Transverse colon (tissue), 4 donors: Measurements from ENCODE around the gene NBPF1. TPM values are rescaled to one million over a fixed set of nuclear protein-coding genes. Genes with fewer than 3 reads are reported as not detected.
"Not testable (repeated sequence)": the region's sequence is repeated elsewhere in the genome, so short reads cannot be mapped to it uniquely, and the experiment has no call there.

Experiments
- DNase-seq: peaks from one replicate; pipeline ENCODE4 v3.0.0-alpha.2; 2019
- H3K27ac ChIP-seq, 4 donors: fragments of 200-600 bp; sonication (generic); 2 replicates each; pipeline ENCODE4 v1.5.1; 2016 to 2018; ENCODE audit warnings: inconsistent platforms in 4 of 4
- H3K27me3 ChIP-seq: fragments of 200-600 bp; sonication (generic); 2 replicates; pipeline ENCODE4 v1.5.1; 2017; ENCODE audit warnings: inconsistent platforms
- H3K36me3 ChIP-seq, 4 donors: fragments of 200-600 bp; sonication (generic); 2 replicates each; pipeline ENCODE4 v1.5.1; 2017 to 2019; ENCODE audit warnings: inconsistent platforms in 4 of 4
- H3K4me1 ChIP-seq, 4 donors: fragments of 200-600 bp; sonication (generic); 2 replicates each; pipeline ENCODE4 v1.5.1; 2017 to 2020; ENCODE audit warnings: inconsistent platforms in 4 of 4
- H3K4me3 ChIP-seq, 4 donors: fragments of 200-600 bp; sonication (generic); 1 replicate in 1 of 4; 2 replicates in 3 of 4; pipeline versions ENCODE4 v1.5.1 to v1.6.1; 2017 to 2019; ENCODE audit warnings: inconsistent platforms in 4 of 4
- H3K9me3 ChIP-seq, 2 donors: fragments of 200-600 bp; sonication (generic); 2 replicates each; pipeline ENCODE4 v1.5.1; 2017 to 2019; ENCODE audit warnings: inconsistent platforms in 2 of 2
- EP300 ChIP-seq: sonication (generic); formaldehyde crosslinking; IDR thresholded peaks from one replicate; pipeline ENCODE4 v1.6.1; 2017; ENCODE audit warnings: antibody characterized with exemption, low read depth
- POLR2A ChIP-seq: fragments of 450-650 bp; IDR thresholded peaks from one replicate; pipeline ENCODE4 v1.6.1; 2016; ENCODE audit warnings: antibody characterized with exemption, mild to moderate bottlenecking, moderate library complexity
- POLR2AphosphoS5 ChIP-seq, 3 donors: sonication (generic); formaldehyde crosslinking; IDR thresholded peaks; one replicate each; pipeline ENCODE4 v1.6.1; 2016; ENCODE audit warnings: antibody characterized with exemption in 3 of 3
- WGBS, 2 donors: methylation state at CpG; one replicate each; pipeline ENCODE4 v1.1.5; 2018; ENCODE audit warnings: low coverage in 1 of 2; 5-methylcytosine and 5-hydroxymethylcytosine counted together
- in situ Hi-C, 4 donors: fragments of 200-750 bp; cut with MboI; loops; one replicate each; pipeline versions ENCODE4 v1.15.0 to v1.15.1; 2017; ENCODE audit warnings: low sequenced_read_pairs in 3 of 4, low pct_ligation_motif_present in 1 of 4, low pct_unique_long_range_greater_than_20kb in 1 of 4
- intact Hi-C: fragments of 100-400 bp; cut with DNase I; formaldehyde crosslinking; loops from one replicate; pipeline ENCODE4 v1.15.1; 2023; ENCODE audit warnings: low total_unique reads
- total RNA-seq, 4 donors: library from RNA; depleted of rRNA; stranded (reverse); fragments of >200 nt; gene quantifications; one replicate each; pipeline ENCODE4 v1.1.0, GENCODE V29; 2016
- TF ChIP-seq, protein P1 (sequence below), 5 experiments: fragments of 200-600 bp in 3 of 5; fragments of 450-650 bp in 2 of 5; sonication (generic) in 3 of 5; IDR thresholded peaks; 1 replicate in 2 of 5; 2 replicates in 3 of 5; pipeline ENCODE4 v1.5.1; 2016 to 2017; ENCODE audit warnings: antibody characterized with exemption in 5 of 5, inconsistent platforms in 3 of 5, mild to moderate bottlenecking in 2 of 5, moderate library complexity in 1 of 5

NBPF1 gene
- total RNA-seq, 4 donors from 2014 or later, result 70.1 to 178 (median 148) TPM

DNA sequence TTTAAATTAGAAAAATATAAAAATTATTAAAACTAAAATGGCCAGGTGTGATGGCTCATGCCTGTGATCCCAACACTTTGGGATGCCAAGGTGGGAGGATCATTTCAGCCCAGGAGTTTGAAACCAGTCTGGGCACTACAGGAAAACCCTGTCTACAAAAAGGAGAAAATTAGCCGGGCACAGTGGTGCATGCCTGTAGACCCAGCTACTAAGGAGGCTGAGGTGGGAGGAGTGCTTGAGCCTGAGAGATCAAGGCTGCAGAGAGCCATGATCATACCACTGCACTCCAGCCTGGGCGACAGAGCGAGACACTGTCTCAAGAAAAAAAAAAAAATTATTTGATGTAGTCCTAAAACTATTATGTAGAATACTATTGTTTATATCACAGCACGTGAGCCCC, 3.6 kb downstream of the NBPF1 start:
- intact Hi-C loops, H3K4me3 ChIP-seq, H3K27me3 ChIP-seq, H3K27ac ChIP-seq, H3K9me3 ChIP-seq, DNase-seq: not testable (repeated sequence)
- WGBS, 2 donors, result 81 to 83% methylated on average over 4 of the region's 4 CpGs
- H3K4me1 ChIP-seq, result peaks cover 18 to 36% (median 27%) of the 10 kb centered on the region in 4 donors
- in situ Hi-C loops, result loop anchor here in 2 of 4 donors (10.0 kb wide), 1 partner anchor 335 kb away; no protein-coding TSS in a partner anchor
- H3K36me3 ChIP-seq, result peaks cover 0 to 26% (median 5%) of the 10 kb centered on the region in 4 donors

DNA sequence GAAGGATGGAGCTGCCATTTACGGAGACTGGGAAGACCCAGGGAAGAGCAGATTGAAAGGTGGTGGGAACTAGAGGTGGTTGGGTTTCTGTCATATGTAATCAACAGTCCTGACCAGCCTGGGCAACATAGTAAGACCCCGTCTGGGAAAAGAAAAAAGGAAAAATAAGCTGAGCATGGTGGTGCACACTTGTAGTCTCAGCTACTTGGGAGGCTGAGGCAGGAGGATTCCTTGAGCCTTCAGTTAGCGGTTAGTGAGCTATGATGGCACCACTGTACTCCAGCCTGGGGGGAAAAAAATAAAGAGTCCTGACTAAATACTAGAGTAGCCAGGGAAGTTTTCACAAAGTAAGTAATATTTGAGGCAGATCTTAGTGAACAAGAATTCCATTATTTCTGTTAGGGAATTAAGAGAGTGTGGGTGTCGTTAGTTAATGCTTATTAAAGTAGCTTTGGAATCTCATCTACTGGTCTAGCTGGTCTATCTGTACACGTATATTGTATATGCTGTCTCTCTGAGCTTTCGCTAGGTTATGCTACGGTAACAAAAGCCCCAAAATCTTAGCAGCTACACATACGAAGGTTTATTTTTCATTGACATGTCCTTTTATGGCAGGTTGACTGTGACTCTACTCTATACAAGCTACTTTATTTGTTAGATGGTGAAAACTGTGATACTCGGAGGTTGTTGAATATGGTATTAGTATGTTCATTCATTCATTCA, 4.4 kb downstream of the NBPF1 start:
- no peaks in the 10 kb centered on the region for H3K9me3 ChIP-seq
- H3K27me3 ChIP-seq, result no peaks in the 10 kb centered on the region
- DNase-seq, result no peak
- H3K4me3 ChIP-seq, result no peak overlapping the region
- in situ Hi-C loops, result no loop called here
- 91 to 92% methylated on average over 9 of the region's 9 CpGs for WGBS, 2 donors
- intact Hi-C loops, result no loop called here
- no peak for TF ChIP-seq EP300
- TF ChIP-seq POLR2A, result no peak
- TF ChIP-seq, protein P1, sequence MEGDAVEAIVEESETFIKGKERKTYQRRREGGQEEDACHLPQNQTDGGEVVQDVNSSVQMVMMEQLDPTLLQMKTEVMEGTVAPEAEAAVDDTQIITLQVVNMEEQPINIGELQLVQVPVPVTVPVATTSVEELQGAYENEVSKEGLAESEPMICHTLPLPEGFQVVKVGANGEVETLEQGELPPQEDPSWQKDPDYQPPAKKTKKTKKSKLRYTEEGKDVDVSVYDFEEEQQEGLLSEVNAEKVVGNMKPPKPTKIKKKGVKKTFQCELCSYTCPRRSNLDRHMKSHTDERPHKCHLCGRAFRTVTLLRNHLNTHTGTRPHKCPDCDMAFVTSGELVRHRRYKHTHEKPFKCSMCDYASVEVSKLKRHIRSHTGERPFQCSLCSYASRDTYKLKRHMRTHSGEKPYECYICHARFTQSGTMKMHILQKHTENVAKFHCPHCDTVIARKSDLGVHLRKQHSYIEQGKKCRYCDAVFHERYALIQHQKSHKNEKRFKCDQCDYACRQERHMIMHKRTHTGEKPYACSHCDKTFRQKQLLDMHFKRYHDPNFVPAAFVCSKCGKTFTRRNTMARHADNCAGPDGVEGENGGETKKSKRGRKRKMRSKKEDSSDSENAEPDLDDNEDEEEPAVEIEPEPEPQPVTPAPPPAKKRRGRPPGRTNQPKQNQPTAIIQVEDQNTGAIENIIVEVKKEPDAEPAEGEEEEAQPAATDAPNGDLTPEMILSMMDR (IDR thresholded peaks at IDR 0.05), result no peak
- no peak for TF ChIP-seq POLR2AphosphoS5 (IDR thresholded peaks at IDR 0.05)
- H3K27ac ChIP-seq, result no peak overlapping the region
- peaks cover 0 to 26% (median 5%) of the 10 kb centered on the region in 4 donors for H3K36me3 ChIP-seq
- peaks cover 17 to 36% (median 28%) of the 10 kb centered on the region in 4 donors for H3K4me1 ChIP-seq

DNA sequence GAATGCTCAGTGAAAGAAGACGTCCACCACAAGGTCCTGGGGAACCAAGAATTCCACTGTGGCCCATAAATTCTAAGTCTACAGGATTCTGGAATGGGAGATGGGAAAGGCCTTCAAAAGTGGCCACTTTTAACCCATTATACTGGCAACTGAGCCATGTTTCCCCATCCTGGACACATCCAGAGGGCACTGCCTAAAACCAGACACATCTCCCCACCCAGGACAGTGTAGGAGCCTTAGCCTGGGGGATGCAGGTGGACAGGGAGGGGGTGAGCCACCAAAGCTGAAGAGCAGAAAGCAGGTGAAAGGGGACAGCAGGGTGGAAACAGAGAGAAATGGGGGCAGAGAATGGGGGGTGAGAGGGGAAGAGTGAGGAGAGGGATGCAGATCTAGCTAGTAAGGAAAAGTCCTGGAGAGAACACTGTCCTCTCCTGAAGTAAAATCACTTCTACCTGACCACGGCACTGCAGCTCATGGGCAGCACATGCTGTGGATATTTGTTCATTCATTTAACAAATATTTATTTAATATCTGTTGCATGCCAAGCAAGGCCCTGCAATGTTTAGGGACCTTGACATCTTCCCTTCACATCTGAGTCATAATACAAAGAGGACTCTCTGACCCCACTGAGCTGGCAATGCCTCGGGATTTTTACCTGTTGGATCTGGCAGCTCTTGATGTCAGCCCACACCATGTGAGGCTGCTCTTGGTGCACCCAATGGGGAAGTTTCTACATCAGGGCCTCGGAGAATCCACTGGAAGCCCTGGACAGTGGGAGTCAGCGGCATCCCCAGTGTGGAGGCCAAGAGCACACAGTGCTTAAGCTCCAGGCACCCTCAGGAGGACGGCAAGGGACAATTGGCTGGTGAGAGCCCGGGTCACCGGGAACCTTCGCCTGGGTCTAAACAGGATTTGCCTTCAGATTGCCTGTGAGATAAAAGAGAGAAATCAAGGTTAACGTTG, 5.2 kb downstream of the NBPF1 start:
- H3K27ac ChIP-seq, H3K9me3 ChIP-seq, H3K27me3 ChIP-seq, H3K4me3 ChIP-seq, intact Hi-C loops, in situ Hi-C loops: not testable (repeated sequence)
- Histone ChIP-seq H3K4me1 (peaks cover 13 to 31% (median 23%) of the 10 kb centered on the region in 4 donors), H3K36me3 (peaks cover 0 to 26% (median 5%) of the 10 kb centered on the region in 4 donors)
- peak; percentile 14 for DNase-seq
- 85 to 89% methylated on average over 10 of the region's 10 CpGs for WGBS, 2 donors

DNA sequence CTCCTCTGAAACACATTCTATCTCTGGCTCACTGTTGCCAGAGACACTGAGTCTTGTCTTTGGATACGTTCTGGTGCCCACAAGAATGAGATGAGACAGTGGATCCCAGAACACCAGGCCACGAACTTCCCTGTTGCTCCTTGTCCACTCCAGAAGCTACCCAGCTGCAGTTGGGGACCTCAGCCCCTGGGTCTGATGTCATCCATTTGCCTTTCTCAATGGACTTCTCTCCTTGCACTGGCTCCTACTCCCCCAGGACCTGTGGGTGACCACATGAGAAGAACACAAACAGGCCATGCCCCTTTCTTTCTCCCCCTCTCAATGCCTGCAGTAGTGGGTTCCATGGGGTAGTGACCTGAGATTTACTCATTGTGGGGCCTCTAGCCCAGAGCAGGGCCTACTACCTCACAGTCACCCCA, 5.9 kb downstream of the NBPF1 start:
- H3K36me3 ChIP-seq, result peaks cover 0 to 26% (median 5%) of the 10 kb centered on the region in 4 donors
- in situ Hi-C loops, result no loop called here
- TF ChIP-seq, protein P1 (IDR thresholded peaks at IDR 0.05), result no peak
- TF ChIP-seq POLR2A, result no peak
- no peak for TF ChIP-seq POLR2AphosphoS5 (IDR thresholded peaks at IDR 0.05)
- TF ChIP-seq EP300, result no peak
- peaks cover 13 to 31% (median 19%) of the 10 kb centered on the region in 4 donors for H3K4me1 ChIP-seq
- peak; percentile 10 for DNase-seq
- intact Hi-C loops, result no loop called here
- no peaks in the 10 kb centered on the region for H3K27me3 ChIP-seq
- WGBS, 2 donors, result 82 to 87% methylated on average over 2 of the region's 2 CpGs
- no peak overlapping the region for H3K27ac ChIP-seq
- H3K9me3 ChIP-seq, result no peaks in the 10 kb centered on the region
- H3K4me3 ChIP-seq, result no peak overlapping the region

DNA sequence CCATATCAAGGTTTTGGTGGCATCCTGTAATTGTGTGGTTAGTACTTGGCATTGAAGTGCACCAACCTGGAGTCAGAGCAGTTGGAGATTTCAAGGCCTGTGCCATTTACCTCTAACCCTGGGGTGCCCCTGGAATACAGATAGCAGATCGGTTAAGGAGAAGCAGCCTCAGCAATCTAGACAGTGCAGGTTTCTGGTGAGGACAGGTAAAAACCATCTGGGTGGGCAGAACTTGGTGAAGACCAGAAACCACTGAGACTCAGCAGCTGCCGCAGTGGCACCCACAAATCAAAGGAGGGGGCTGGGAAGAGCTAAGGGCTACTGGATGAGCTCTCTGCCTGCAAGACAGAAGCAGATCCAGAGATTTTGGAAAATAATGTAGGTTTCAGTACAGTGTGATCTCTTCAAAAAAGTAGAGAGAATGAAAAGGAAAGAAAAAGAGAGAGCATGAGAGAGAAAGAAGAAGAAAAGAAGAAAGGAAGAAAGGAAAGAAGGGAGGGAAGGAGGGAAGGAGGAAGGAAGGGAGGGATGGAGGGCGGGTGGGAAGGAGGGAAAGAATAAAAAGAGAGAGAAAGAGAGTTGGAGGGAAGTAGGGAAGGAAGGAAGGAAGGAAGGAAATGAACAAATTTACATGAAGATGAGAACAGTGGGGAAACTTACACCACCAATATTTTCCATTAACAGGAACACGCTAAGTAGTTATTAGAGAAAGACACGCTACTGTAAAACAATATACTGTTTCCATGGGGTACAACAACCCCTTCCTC, 6.5 kb downstream of the NBPF1 start:
- 86% methylated on average over 5 of the region's 5 CpGs for WGBS, 2 donors
- Histone ChIP-seq H3K4me1 (peaks cover 9 to 25% (median 13%) of the 10 kb centered on the region in 4 donors), H3K36me3 (peaks cover 0 to 26% (median 5%) of the 10 kb centered on the region in 4 donors)
- H3K27me3 ChIP-seq, intact Hi-C loops, in situ Hi-C loops, H3K4me3 ChIP-seq, H3K27ac ChIP-seq, H3K9me3 ChIP-seq, DNase-seq: not testable (repeated sequence)
